SK-N-SH (cell line): ENCODE measurements around the gene ERCC2. TPM values are rescaled to one million over a fixed set of nuclear protein-coding genes. Genes with fewer than 3 reads are reported as not detected.

ENCODE experiments used
- CTCF ChIA-PET: fragments of 300-600, 350-600 bp; formaldehyde crosslinking; extraction: SDS; loops from one replicate; lab custom pipeline; 2021; lab: Yijun Ruan, JAX
- POLR2A ChIA-PET: fragments of 350-600 bp; sonication (Branson Sonifier 250); formaldehyde crosslinking; extraction: SDS; loops from one replicate; lab custom pipeline; 2020; ENCODE audit warnings: antibody characterized with exemption, inconsistent platforms; lab: Yijun Ruan, JAX
- DNase-seq: peaks from one replicate; pipeline ENCODE4 v3.0.0; 2012
- H2AFZ ChIP-seq: fragments of 200-600 bp; sonication (generic); 2 replicates; pipeline ENCODE4 v1.8.1; 2016; ENCODE audit warnings: antibody characterized with exemption, mild to moderate bottlenecking, low read depth
- H3F3A ChIP-seq: fragments of 200-600 bp; sonication (generic); replicated peaks from 2 replicates; pipeline ENCODE3; 2016; ENCODE audit warnings: antibody characterized with exemption, mild to moderate bottlenecking; ENCODE audit not compliant: insufficient read depth
- H3K27ac ChIP-seq, 2 experiments: fragments of 200-500 bp in 1 of 2; fragments of 200-600 bp in 1 of 2; sonication (Bioruptor generic) in 1 of 2; sonication (generic), shearing (Covaris generic) in 1 of 2; 2 replicates each; pipeline versions ENCODE4 v1.5.1 to v1.6.1; 2014 to 2016; ENCODE audit warnings: low read depth in 2 of 2, inconsistent platforms in 1 of 2, low read length in 1 of 2, mild to moderate bottlenecking in 1 of 2, mixed read lengths in 1 of 2
- H3K27me3 ChIP-seq: fragments of 200-600 bp; sonication (generic), shearing (Covaris generic); 2 replicates; pipeline ENCODE4 v1.6.1; 2016; ENCODE audit warnings: mixed run types; ENCODE audit not compliant: insufficient read depth
- H3K36me3 ChIP-seq, 2 experiments: fragments of 200-500 bp in 1 of 2; fragments of 200-600 bp in 1 of 2; sonication (Bioruptor generic) in 1 of 2; sonication (generic) in 1 of 2; replicated peaks in 1 of 2; 2 replicates each; pipeline versions ENCODE3 to v1.5.1; 2014 to 2016; ENCODE audit warnings: low read length in 1 of 2, mild to moderate bottlenecking in 1 of 2; ENCODE audit not compliant: insufficient read depth in 2 of 2, control insufficient read depth in 1 of 2
- H3K4me1 ChIP-seq, 2 experiments: fragments of 200-500 bp in 1 of 2; fragments of 200-600 bp in 1 of 2; sonication (Bioruptor generic) in 1 of 2; sonication (generic), shearing (Covaris generic) in 1 of 2; 2 replicates each; pipeline versions ENCODE4 v1.5.1 to v1.6.1; 2014 to 2016; ENCODE audit warnings: low read depth in 1 of 2, low read length in 1 of 2, mixed run types in 1 of 2; ENCODE audit not compliant: insufficient read depth in 2 of 2, control insufficient read depth in 1 of 2
- H3K4me2 ChIP-seq: fragments of 200-600 bp; sonication (generic), shearing (Covaris generic); 2 replicates; pipeline ENCODE4 v1.6.1; 2017; ENCODE audit warnings: mixed run types
- H3K4me3 ChIP-seq, 2 experiments: fragments of 200-500 bp in 1 of 2; fragments of 200-600 bp in 1 of 2; sonication (Bioruptor generic) in 1 of 2; sonication (generic), shearing (Covaris generic) in 1 of 2; 2 replicates each; pipeline versions ENCODE4 v1.5.1 to v1.8.1; 2014 to 2016; ENCODE audit warnings: low read depth in 2 of 2, inconsistent platforms in 1 of 2, low read length in 1 of 2, mild to moderate bottlenecking in 1 of 2, mixed read lengths in 1 of 2, moderate library complexity in 1 of 2
- H3K79me2 ChIP-seq: fragments of 200-600 bp; sonication (generic); 2 replicates; pipeline ENCODE4 v1.8.1; 2017; ENCODE audit warnings: mild to moderate bottlenecking; ENCODE audit not compliant: insufficient read depth
- H3K9ac ChIP-seq: fragments of 200-600 bp; sonication (generic); 2 replicates; pipeline ENCODE4 v1.6.1; 2017; ENCODE audit warnings: mixed run types
- H3K9me2 ChIP-seq: fragments of 200-600 bp; sonication (generic); 2 replicates; pipeline ENCODE4 v1.6.1; 2017; ENCODE audit warnings: mixed run types
- H3K9me3 ChIP-seq: fragments of 200-600 bp; sonication (generic); 2 replicates; pipeline ENCODE4 v1.6.1; 2017; ENCODE audit warnings: mixed run types, mild to moderate bottlenecking, moderate library complexity
- H4K20me1 ChIP-seq: fragments of 200-600 bp; sonication (generic); 2 replicates; pipeline ENCODE4 v1.6.1; 2017; ENCODE audit warnings: mild to moderate bottlenecking, mixed run types; ENCODE audit not compliant: insufficient read depth
- EP300 ChIP-seq, 2 experiments: IDR thresholded peaks; 2 replicates each; pipeline versions ENCODE4 v1.4.0 to v1.6.1; 2012; ENCODE audit warnings: borderline replicate concordance in 1 of 2, low read depth in 1 of 2, low read length in 1 of 2
- FOXJ3 ChIP-seq: sonication (generic); formaldehyde crosslinking; IDR thresholded peaks from 2 replicates; pipeline ENCODE4 v1.5.1; 2020; ENCODE audit warnings: mild to moderate bottlenecking, missing genetic modification reagents
- FOXM1 ChIP-seq: IDR thresholded peaks from 2 replicates; pipeline ENCODE4 v1.4.0; 2012; ENCODE audit warnings: low read depth, mild to moderate bottlenecking
- GATA2 ChIP-seq: sonication (generic); formaldehyde crosslinking; IDR thresholded peaks from 2 replicates; pipeline ENCODE4 v1.5.0; 2020; ENCODE audit warnings: mild to moderate bottlenecking, missing genetic modification reagents
- IRF3 ChIP-seq: fragments of 150-350 bp; IDR thresholded peaks from 2 replicates; pipeline ENCODE4 v1.6.1; 2016; ENCODE audit warnings: mild to moderate bottlenecking, low read depth, low read length
- NFIC ChIP-seq: IDR thresholded peaks from 2 replicates; pipeline ENCODE4 v1.4.0; 2012; ENCODE audit warnings: borderline replicate concordance
- PBX3 ChIP-seq: IDR thresholded peaks from 2 replicates; pipeline ENCODE4; 2012
- SMC3 ChIP-seq: IDR thresholded peaks from 2 replicates; pipeline ENCODE4 v1.6.1; 2012; ENCODE audit warnings: low read depth, low read length, improper control_type of control experiment
- TAF1 ChIP-seq: IDR thresholded peaks from 2 replicates; pipeline ENCODE4 v1.6.1; 2012; ENCODE audit warnings: low read depth, mild to moderate bottlenecking, low read length, moderate library complexity, borderline replicate concordance
- TCF12 ChIP-seq: IDR thresholded peaks from 2 replicates; pipeline ENCODE4 v1.4.0; 2012
- WGBS: methylation state at CpG from one replicate; pipeline ENCODE4 v1.1.6; 2017; ENCODE audit warnings: low lambda C conversion rate; 5-methylcytosine and 5-hydroxymethylcytosine counted together
- polyA plus RNA-seq, 3 experiments: library from polyadenylated mRNA; depleted of rRNA; stranded (reverse); fragments of >200 nt; gene quantifications; 2 replicates each; pipeline ENCODE4 v1.2.3, GENCODE V29; 2012
- TF ChIP-seq, protein P1 (sequence below): IDR thresholded peaks from 2 replicates; pipeline ENCODE4 v1.6.1; 2012; ENCODE audit warnings: mild to moderate bottlenecking, low read depth, low read length, moderate library complexity
- TF ChIP-seq, protein P2 (sequence below): fragments of 150-350 bp; IDR thresholded peaks from 2 replicates; pipeline ENCODE4 v1.6.1; 2017; ENCODE audit warnings: antibody characterized with exemption, low read length, low read depth, borderline replicate concordance

The ERCC2 gene
- polyA plus RNA-seq, 1 of the 3 experiments (the other 2 are of a cell fraction) = 72.8 TPM

DNA sequence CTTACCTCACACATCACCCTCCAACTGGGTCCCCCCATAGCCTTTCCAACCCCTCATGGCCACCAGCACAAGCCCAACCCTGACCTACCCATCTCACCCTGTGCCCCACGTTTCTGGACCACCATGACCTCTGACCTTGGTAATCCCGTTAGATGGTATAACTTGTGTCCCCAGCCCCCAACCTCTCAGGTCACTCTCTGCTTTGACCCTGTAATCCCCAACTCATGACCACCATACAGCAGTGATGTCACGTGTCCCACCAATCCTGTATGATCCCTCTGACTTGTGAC, 21.3 kb downstream of the ERCC2 start:
- POLR2A ChIA-PET = no interaction called here
- no peak for DNase-seq

More for the DNA sequence above, 21.3 kb downstream of the ERCC2 start:
- Histone ChIP-seq H3K4me1 (no peaks in the 10 kb centered on the region; a peak in 1 of 4 replicates), H3K4me3 (no peak overlapping the region), H3K36me3 (peaks cover 4 to 33% of the 10 kb centered on the region in 2 experiments), H3K27ac (no peak overlapping the region), H3K9me2 (no peaks in the 10 kb centered on the region), H3K79me2 (no peaks in the 10 kb centered on the region), H3F3A (peaks cover 3% of the 10 kb centered on the region), H2AFZ (no peak overlapping the region), H3K27me3 (no peaks in the 10 kb centered on the region), H3K4me2 (no peak overlapping the region), H3K9me3 (no peaks in the 10 kb centered on the region), H3K9ac (no peak overlapping the region), H4K20me1 (no peaks in the 10 kb centered on the region)
- TF ChIP-seq TCF12 (no peak), TAF1 (no peak), IRF3 (no peak), FOXM1 (no peak), PBX3 (no peak), EP300 (IDR thresholded peaks at IDR 0.05; ENCODE audit: borderline replicate concordance in 1 of 2, low read depth in 1 of 2, low read length in 1 of 2) (no peak), GATA2 (no peak), FOXJ3 (no peak), NFIC (no peak), SMC3 (no peak)
- TF ChIP-seq, protein P1, sequence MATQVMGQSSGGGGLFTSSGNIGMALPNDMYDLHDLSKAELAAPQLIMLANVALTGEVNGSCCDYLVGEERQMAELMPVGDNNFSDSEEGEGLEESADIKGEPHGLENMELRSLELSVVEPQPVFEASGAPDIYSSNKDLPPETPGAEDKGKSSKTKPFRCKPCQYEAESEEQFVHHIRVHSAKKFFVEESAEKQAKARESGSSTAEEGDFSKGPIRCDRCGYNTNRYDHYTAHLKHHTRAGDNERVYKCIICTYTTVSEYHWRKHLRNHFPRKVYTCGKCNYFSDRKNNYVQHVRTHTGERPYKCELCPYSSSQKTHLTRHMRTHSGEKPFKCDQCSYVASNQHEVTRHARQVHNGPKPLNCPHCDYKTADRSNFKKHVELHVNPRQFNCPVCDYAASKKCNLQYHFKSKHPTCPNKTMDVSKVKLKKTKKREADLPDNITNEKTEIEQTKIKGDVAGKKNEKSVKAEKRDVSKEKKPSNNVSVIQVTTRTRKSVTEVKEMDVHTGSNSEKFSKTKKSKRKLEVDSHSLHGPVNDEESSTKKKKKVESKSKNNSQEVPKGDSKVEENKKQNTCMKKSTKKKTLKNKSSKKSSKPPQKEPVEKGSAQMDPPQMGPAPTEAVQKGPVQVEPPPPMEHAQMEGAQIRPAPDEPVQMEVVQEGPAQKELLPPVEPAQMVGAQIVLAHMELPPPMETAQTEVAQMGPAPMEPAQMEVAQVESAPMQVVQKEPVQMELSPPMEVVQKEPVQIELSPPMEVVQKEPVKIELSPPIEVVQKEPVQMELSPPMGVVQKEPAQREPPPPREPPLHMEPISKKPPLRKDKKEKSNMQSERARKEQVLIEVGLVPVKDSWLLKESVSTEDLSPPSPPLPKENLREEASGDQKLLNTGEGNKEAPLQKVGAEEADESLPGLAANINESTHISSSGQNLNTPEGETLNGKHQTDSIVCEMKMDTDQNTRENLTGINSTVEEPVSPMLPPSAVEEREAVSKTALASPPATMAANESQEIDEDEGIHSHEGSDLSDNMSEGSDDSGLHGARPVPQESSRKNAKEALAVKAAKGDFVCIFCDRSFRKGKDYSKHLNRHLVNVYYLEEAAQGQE = no peak
- TF ChIP-seq, protein P2, sequence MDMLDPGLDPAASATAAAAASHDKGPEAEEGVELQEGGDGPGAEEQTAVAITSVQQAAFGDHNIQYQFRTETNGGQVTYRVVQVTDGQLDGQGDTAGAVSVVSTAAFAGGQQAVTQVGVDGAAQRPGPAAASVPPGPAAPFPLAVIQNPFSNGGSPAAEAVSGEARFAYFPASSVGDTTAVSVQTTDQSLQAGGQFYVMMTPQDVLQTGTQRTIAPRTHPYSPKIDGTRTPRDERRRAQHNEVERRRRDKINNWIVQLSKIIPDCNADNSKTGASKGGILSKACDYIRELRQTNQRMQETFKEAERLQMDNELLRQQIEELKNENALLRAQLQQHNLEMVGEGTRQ = no peak
- CTCF ChIA-PET = interaction anchor here (5.1 kb wide), 1 partner anchor 11 kb away, joined by 30 read pairs; no protein-coding TSS in a partner anchor
- 82% methylated on average over 3 of the region's 3 CpGs for WGBS
